ENCODE data around the gene TJAP1. TPM values are rescaled to one million over a fixed set of nuclear protein-coding genes. Genes with fewer than 3 reads are reported as not detected.

The TJAP1 gene
- total RNA-seq, 1 donor from 2014 or later, result 30.9 TPM

DNA sequence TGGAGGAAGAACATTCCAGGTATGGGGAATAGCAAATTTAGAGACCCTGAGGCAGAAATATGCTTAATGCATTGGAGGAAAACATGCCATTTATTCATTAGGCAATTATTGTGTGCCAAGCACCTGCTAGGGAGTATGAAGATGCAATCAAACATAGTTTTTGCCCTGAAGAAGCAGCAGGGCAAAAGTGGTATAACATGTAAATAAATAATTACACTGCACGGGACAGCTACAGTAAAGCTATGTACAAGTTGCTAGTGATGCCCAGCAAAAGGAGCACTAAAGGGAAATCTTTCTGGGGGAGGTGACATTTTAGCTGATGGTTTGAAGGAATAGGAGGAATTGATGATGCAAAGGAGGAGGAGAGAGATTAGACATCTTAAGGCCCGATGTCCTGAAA, 624 bp upstream of the TJAP1 start:
- TF ChIP-seq, protein P1, sequence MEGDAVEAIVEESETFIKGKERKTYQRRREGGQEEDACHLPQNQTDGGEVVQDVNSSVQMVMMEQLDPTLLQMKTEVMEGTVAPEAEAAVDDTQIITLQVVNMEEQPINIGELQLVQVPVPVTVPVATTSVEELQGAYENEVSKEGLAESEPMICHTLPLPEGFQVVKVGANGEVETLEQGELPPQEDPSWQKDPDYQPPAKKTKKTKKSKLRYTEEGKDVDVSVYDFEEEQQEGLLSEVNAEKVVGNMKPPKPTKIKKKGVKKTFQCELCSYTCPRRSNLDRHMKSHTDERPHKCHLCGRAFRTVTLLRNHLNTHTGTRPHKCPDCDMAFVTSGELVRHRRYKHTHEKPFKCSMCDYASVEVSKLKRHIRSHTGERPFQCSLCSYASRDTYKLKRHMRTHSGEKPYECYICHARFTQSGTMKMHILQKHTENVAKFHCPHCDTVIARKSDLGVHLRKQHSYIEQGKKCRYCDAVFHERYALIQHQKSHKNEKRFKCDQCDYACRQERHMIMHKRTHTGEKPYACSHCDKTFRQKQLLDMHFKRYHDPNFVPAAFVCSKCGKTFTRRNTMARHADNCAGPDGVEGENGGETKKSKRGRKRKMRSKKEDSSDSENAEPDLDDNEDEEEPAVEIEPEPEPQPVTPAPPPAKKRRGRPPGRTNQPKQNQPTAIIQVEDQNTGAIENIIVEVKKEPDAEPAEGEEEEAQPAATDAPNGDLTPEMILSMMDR (IDR thresholded peaks at IDR 0.05; ENCODE audit: partially characterized antibody, unreplicated experiment), result no peak
- H3K4me3 Mint-ChIP-seq (ENCODE audit: unreplicated experiment), result peak overlapping the region; percentile 98
- H3K36me3 Mint-ChIP-seq (ENCODE audit: unreplicated experiment), result no peaks in the 10 kb centered on the region
- peak overlapping the region; percentile 69 for H3K27ac Mint-ChIP-seq (ENCODE audit: unreplicated experiment)
- peaks cover 6% of the 10 kb centered on the region for H3K9me3 Mint-ChIP-seq (ENCODE audit: unreplicated experiment)
- peaks cover 26% of the 10 kb centered on the region for H3K4me1 Mint-ChIP-seq (ENCODE audit: low read depth, unreplicated experiment)
- no peak for DNase-seq
- no peaks in the 10 kb centered on the region for H3K27me3 Mint-ChIP-seq (ENCODE audit: unreplicated experiment)

GRCh38 chr6:43478008-43478372, 620 bp downstream of the TJAP1 start:
- Mint-ChIP-seq H3K4me1 (ENCODE audit: low read depth, unreplicated experiment) (peaks cover 29% of the 10 kb centered on the region), H3K9me3 (ENCODE audit: unreplicated experiment) (peaks cover 6% of the 10 kb centered on the region), H3K36me3 (ENCODE audit: unreplicated experiment) (no peaks in the 10 kb centered on the region), H3K27ac (ENCODE audit: unreplicated experiment) (peak overlapping the region; percentile 69), H3K27me3 (ENCODE audit: unreplicated experiment) (no peaks in the 10 kb centered on the region), H3K4me3 (ENCODE audit: unreplicated experiment) (peak overlapping the region; percentile 98)
- no peak for DNase-seq
- TF ChIP-seq, protein P1 (IDR thresholded peaks at IDR 0.05; ENCODE audit: partially characterized antibody, unreplicated experiment), result no peak

- Mint-ChIP-seq H3K27me3 (ENCODE audit: unreplicated experiment) (no peaks in the 10 kb centered on the region), H3K4me1 (ENCODE audit: low read depth, unreplicated experiment) (peaks cover 26% of the 10 kb centered on the region), H3K36me3 (ENCODE audit: unreplicated experiment) (no peaks in the 10 kb centered on the region), H3K9me3 (ENCODE audit: unreplicated experiment) (no peaks in the 10 kb centered on the region), H3K27ac (ENCODE audit: unreplicated experiment) (no peak overlapping the region), H3K4me3 (ENCODE audit: unreplicated experiment) (no peak overlapping the region)
- DNase-seq, result no peak
- TF ChIP-seq, protein P1 (IDR thresholded peaks at IDR 0.05; ENCODE audit: partially characterized antibody, unreplicated experiment), result no peak
These were observed 3.7 kb downstream of the TJAP1 start for GRCh38 chr6:43481075-43481474.

GRCh38 chr6:43481591-43482236, 4.3 kb downstream of the TJAP1 start:
- DNase-seq, result no peak
- no peak overlapping the region for H3K4me3 Mint-ChIP-seq (ENCODE audit: unreplicated experiment)
- TF ChIP-seq, protein P1 (IDR thresholded peaks at IDR 0.05; ENCODE audit: partially characterized antibody, unreplicated experiment), result no peak
- peaks cover 22% of the 10 kb centered on the region for H3K4me1 Mint-ChIP-seq (ENCODE audit: low read depth, unreplicated experiment)
- H3K36me3 Mint-ChIP-seq (ENCODE audit: unreplicated experiment), result no peaks in the 10 kb centered on the region
- no peak overlapping the region for H3K27ac Mint-ChIP-seq (ENCODE audit: unreplicated experiment)
- H3K27me3 Mint-ChIP-seq (ENCODE audit: unreplicated experiment), result no peaks in the 10 kb centered on the region
- no peaks in the 10 kb centered on the region for H3K9me3 Mint-ChIP-seq (ENCODE audit: unreplicated experiment)

- H3K36me3 Mint-ChIP-seq (ENCODE audit: unreplicated experiment), result peaks cover 4% of the 10 kb centered on the region
- TF ChIP-seq, protein P1 (IDR thresholded peaks at IDR 0.05; ENCODE audit: partially characterized antibody, unreplicated experiment), result no peak
- H3K4me1 Mint-ChIP-seq (ENCODE audit: low read depth, unreplicated experiment), result peaks cover 29% of the 10 kb centered on the region
- H3K9me3 Mint-ChIP-seq (ENCODE audit: unreplicated experiment), result peaks cover 5% of the 10 kb centered on the region
- H3K27me3 Mint-ChIP-seq (ENCODE audit: unreplicated experiment), result peaks cover 7% of the 10 kb centered on the region
- no peak for DNase-seq
- H3K27ac Mint-ChIP-seq (ENCODE audit: unreplicated experiment), result peak overlapping the region; percentile 94
- H3K4me3 Mint-ChIP-seq (ENCODE audit: unreplicated experiment), result peak overlapping the region; percentile 78
These were observed 11.4 kb downstream of the TJAP1 start for GRCh38 chr6:43488667-43489276.

All from glutamatergic neuron (in vitro differentiated cells).